ENCODE measurements around the gene INSYN1.

GRCh38 chr15:73716417-73716816 is 36.7 kb downstream of the INSYN1 start:
- no peak for TF ChIP-seq EZH2phosphoT487 (conservative IDR thresholded peaks at IDR 0.05; ENCODE audit: low read length)
- TF ChIP-seq, protein P1, sequence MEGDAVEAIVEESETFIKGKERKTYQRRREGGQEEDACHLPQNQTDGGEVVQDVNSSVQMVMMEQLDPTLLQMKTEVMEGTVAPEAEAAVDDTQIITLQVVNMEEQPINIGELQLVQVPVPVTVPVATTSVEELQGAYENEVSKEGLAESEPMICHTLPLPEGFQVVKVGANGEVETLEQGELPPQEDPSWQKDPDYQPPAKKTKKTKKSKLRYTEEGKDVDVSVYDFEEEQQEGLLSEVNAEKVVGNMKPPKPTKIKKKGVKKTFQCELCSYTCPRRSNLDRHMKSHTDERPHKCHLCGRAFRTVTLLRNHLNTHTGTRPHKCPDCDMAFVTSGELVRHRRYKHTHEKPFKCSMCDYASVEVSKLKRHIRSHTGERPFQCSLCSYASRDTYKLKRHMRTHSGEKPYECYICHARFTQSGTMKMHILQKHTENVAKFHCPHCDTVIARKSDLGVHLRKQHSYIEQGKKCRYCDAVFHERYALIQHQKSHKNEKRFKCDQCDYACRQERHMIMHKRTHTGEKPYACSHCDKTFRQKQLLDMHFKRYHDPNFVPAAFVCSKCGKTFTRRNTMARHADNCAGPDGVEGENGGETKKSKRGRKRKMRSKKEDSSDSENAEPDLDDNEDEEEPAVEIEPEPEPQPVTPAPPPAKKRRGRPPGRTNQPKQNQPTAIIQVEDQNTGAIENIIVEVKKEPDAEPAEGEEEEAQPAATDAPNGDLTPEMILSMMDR (IDR thresholded peaks at IDR 0.05; ENCODE audit: insufficient read depth, low read length, poor library complexity, severe bottlenecking), result no peak
